ENCODE data around the gene CCDC85A. TPM values are rescaled to one million over a fixed set of nuclear protein-coding genes. Genes with fewer than 3 reads are reported as not detected.

Gene CCDC85A
- total RNA-seq, 1 experiment from 2014 or later = 1.1 TPM

GRCh38 chr2:56314371-56314770, 130.6 kb downstream of the CCDC85A start:
- Histone ChIP-seq H3K9me2 (replicated peaks; ENCODE audit: low read length) (no peaks in the 10 kb centered on the region), H3K4me3 (ENCODE audit: low read length) (no peak overlapping the region), H3K4me1 (ENCODE audit: insufficient read depth, low read length) (no peaks in the 10 kb centered on the region), H4K20me1 (ENCODE audit: low read length) (no peaks in the 10 kb centered on the region), H3K9ac (ENCODE audit: low read length) (no peak overlapping the region), H3F3A (ENCODE audit: low read length, unreplicated experiment) (no peaks in the 10 kb centered on the region), H3K9me3 (ENCODE audit: low read length) (no peaks in the 10 kb centered on the region), H3K4me2 (ENCODE audit: low read length) (no peak overlapping the region), H3K27ac (ENCODE audit: low read length) (no peak overlapping the region), H3K36me3 (ENCODE audit: low read depth, low read length) (no peaks in the 10 kb centered on the region), H2AFZ (ENCODE audit: low read length) (no peak overlapping the region), H3K27me3 (ENCODE audit: low read length) (peaks cover 23% of the 10 kb centered on the region; the same call in 1 of the 2 replicates), H3K79me2 (ENCODE audit: low read length) (no peaks in the 10 kb centered on the region)
- intact Hi-C loops (cut with micrococcal nuclease) = no loop called here
- ChIA-PET CTCF (no interaction called here), POLR2A (ENCODE audit: unreplicated experiment) (no interaction called here)
- BruUV-seq (replicated peaks) = no TSS peak
- ATAC-seq (no peak), DNase-seq (no peak)
- TF ChIP-seq EZH2 (IDR thresholded peaks at IDR 0.05; ENCODE audit: low read length, unreplicated experiment) (no peak), EZH2phosphoT487 (IDR thresholded peaks at IDR 0.05; ENCODE audit: borderline replicate concordance, low read length) (no peak)
- TF ChIP-seq, protein P1, sequence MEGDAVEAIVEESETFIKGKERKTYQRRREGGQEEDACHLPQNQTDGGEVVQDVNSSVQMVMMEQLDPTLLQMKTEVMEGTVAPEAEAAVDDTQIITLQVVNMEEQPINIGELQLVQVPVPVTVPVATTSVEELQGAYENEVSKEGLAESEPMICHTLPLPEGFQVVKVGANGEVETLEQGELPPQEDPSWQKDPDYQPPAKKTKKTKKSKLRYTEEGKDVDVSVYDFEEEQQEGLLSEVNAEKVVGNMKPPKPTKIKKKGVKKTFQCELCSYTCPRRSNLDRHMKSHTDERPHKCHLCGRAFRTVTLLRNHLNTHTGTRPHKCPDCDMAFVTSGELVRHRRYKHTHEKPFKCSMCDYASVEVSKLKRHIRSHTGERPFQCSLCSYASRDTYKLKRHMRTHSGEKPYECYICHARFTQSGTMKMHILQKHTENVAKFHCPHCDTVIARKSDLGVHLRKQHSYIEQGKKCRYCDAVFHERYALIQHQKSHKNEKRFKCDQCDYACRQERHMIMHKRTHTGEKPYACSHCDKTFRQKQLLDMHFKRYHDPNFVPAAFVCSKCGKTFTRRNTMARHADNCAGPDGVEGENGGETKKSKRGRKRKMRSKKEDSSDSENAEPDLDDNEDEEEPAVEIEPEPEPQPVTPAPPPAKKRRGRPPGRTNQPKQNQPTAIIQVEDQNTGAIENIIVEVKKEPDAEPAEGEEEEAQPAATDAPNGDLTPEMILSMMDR (conservative IDR thresholded peaks at IDR 0.05; ENCODE audit: low read depth, low read length) = no peak

DNA sequence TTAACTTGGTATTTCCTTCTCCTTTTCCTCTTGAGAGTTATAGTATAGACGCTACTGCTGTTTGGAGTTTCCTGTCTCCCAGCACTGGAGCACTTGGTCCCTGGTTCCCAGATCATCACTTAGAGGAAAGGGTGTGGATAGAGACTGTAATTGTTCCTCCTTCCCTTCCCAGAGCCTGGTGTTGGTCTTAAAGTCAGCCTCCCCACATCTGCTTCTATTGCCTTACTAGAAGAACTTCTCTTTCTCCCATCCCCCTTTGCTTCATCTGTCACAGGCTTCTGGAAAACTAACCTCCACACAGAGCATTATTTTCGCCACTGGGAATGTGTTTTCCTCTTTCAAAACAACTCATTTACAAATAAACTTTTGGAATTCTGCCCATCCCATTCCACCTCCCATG, 131.0 kb downstream of the CCDC85A start:
- ATAC-seq (no peak), DNase-seq (no peak)
- no peaks in the 10 kb centered on the region for H3K36me3 ChIP-seq (ENCODE audit: low read depth, low read length)
- H3K9ac ChIP-seq (ENCODE audit: low read length) = no peak overlapping the region
- BruUV-seq (replicated peaks) = no TSS peak
- no peak overlapping the region for H3K27ac ChIP-seq (ENCODE audit: low read length)
- TF ChIP-seq EZH2phosphoT487 (IDR thresholded peaks at IDR 0.05; ENCODE audit: borderline replicate concordance, low read length) (no peak), EZH2 (IDR thresholded peaks at IDR 0.05; ENCODE audit: low read length, unreplicated experiment) (no peak)
- TF ChIP-seq, protein P1 (conservative IDR thresholded peaks at IDR 0.05; ENCODE audit: low read depth, low read length) = no peak
- peaks cover 19% of the 10 kb centered on the region; the same call in 1 of the 2 replicates for H3K27me3 ChIP-seq (ENCODE audit: low read length)
- ChIA-PET POLR2A (ENCODE audit: unreplicated experiment) (no interaction called here), CTCF (no interaction called here)
- no peak overlapping the region for H2AFZ ChIP-seq (ENCODE audit: low read length)
- H3K4me3 ChIP-seq (ENCODE audit: low read length) = no peak overlapping the region
- no peak overlapping the region for H3K4me2 ChIP-seq (ENCODE audit: low read length)
- no peaks in the 10 kb centered on the region for H3K4me1 ChIP-seq (ENCODE audit: insufficient read depth, low read length)
- no peaks in the 10 kb centered on the region for H4K20me1 ChIP-seq (ENCODE audit: low read length)
- no peaks in the 10 kb centered on the region for H3K9me2 ChIP-seq (replicated peaks; ENCODE audit: low read length)
- H3K79me2 ChIP-seq (ENCODE audit: low read length) = no peaks in the 10 kb centered on the region
- intact Hi-C loops (cut with micrococcal nuclease) = no loop called here
- no peaks in the 10 kb centered on the region for H3F3A ChIP-seq (ENCODE audit: low read length, unreplicated experiment)
- no peaks in the 10 kb centered on the region for H3K9me3 ChIP-seq (ENCODE audit: low read length)

GRCh38 chr2:56315376-56315775, 131.6 kb downstream of the CCDC85A start:
- ChIA-PET POLR2A (ENCODE audit: unreplicated experiment) (no interaction called here), CTCF (no interaction called here)
- no peak overlapping the region for H3K9ac ChIP-seq (ENCODE audit: low read length)
- no TSS peak for BruUV-seq (replicated peaks)
- no peak for TF ChIP-seq EZH2phosphoT487 (IDR thresholded peaks at IDR 0.05; ENCODE audit: borderline replicate concordance, low read length)
- TF ChIP-seq EZH2 (IDR thresholded peaks at IDR 0.05; ENCODE audit: low read length, unreplicated experiment) = no peak
- TF ChIP-seq, protein P1 (conservative IDR thresholded peaks at IDR 0.05; ENCODE audit: low read depth, low read length) = no peak
- H2AFZ ChIP-seq (ENCODE audit: low read length) = no peak overlapping the region
- H3K36me3 ChIP-seq (ENCODE audit: low read depth, low read length) = no peaks in the 10 kb centered on the region
- no peak for ATAC-seq
- H3K9me2 ChIP-seq (replicated peaks; ENCODE audit: low read length) = no peaks in the 10 kb centered on the region
- H3K79me2 ChIP-seq (ENCODE audit: low read length) = no peaks in the 10 kb centered on the region
- no peaks in the 10 kb centered on the region for H3K9me3 ChIP-seq (ENCODE audit: low read length)
- no peaks in the 10 kb centered on the region for H4K20me1 ChIP-seq (ENCODE audit: low read length)
- intact Hi-C loops (cut with micrococcal nuclease) = no loop called here
- DNase-seq = no peak
- no peaks in the 10 kb centered on the region for H3F3A ChIP-seq (ENCODE audit: low read length, unreplicated experiment)
- H3K4me2 ChIP-seq (ENCODE audit: low read length) = no peak overlapping the region
- no peak overlapping the region for H3K4me3 ChIP-seq (ENCODE audit: low read length)
- no peaks in the 10 kb centered on the region for H3K4me1 ChIP-seq (ENCODE audit: insufficient read depth, low read length)
- no peak overlapping the region for H3K27ac ChIP-seq (ENCODE audit: low read length)
- peaks cover 15% of the 10 kb centered on the region; the same call in 1 of the 2 replicates for H3K27me3 ChIP-seq (ENCODE audit: low read length)
